Nephron (organoid): ENCODE data around the gene FEM1C.
A peak's percentile ranks its signal among the peaks of the same experiment; 100 is the strongest.

Source experiments
- H3K27ac Mint-ChIP-seq, 3 experiments: 2 replicates each; pipeline ENCODE4 v1.8.0; 2020; ENCODE audit warnings: mixed read lengths in 3 of 3, mild to moderate bottlenecking in 2 of 3, moderate library complexity in 1 of 3
- H3K27me3 Mint-ChIP-seq: 2 replicates; pipeline ENCODE4 v1.8.0; 2021; ENCODE audit warnings: low read depth, mild to moderate bottlenecking, moderate library complexity, mixed read lengths
- H3K36me3 Mint-ChIP-seq: 2 replicates; pipeline ENCODE4 v1.8.0; 2020; ENCODE audit warnings: low read depth, mixed read lengths
- H3K4me1 Mint-ChIP-seq: 2 replicates; pipeline ENCODE4 v1.8.0; 2020; ENCODE audit warnings: mixed read lengths
- H3K4me3 Mint-ChIP-seq, 3 experiments: 2 replicates each; pipeline ENCODE4 v1.8.0; 2020; ENCODE audit warnings: mild to moderate bottlenecking in 3 of 3, mixed read lengths in 3 of 3, moderate library complexity in 2 of 3
- H3K9me3 Mint-ChIP-seq: 2 replicates; pipeline ENCODE4 v1.8.0; 2020; ENCODE audit warnings: mixed read lengths
- CTCF ChIP-seq, 3 experiments: fragments of 200-600 bp; sonication (generic); IDR thresholded peaks; one replicate each; pipeline ENCODE4 v1.5.0; 2021; ENCODE audit warnings: antibody characterized with exemption in 3 of 3; ENCODE audit not compliant: unreplicated experiment in 3 of 3

The FEM1C gene

GRCh38 chr5:115544043-115544435 is 536 bp downstream of the FEM1C start:
- Mint-ChIP-seq H3K4me1 (peaks cover 39% of the 10 kb centered on the region), H3K27me3 (no peaks in the 10 kb centered on the region), H3K9me3 (peaks cover 8% of the 10 kb centered on the region), H3K36me3 (peaks cover 35% of the 10 kb centered on the region), H3K27ac (peak overlapping the region; percentile 99 to 100 (median 99)), H3K4me3 (peak overlapping the region; percentile 96 to 99 (median 97))
- no peak for TF ChIP-seq CTCF (IDR thresholded peaks at IDR 0.05; ENCODE audit: unreplicated experiment in 3 of 3)

- Mint-ChIP-seq H3K27ac (peak overlapping the region; percentile 99 to 100 (median 99)), H3K36me3 (peaks cover 40% of the 10 kb centered on the region), H3K9me3 (peaks cover 8% of the 10 kb centered on the region), H3K4me3 (peak overlapping the region; percentile 96 to 99 (median 97)), H3K27me3 (no peaks in the 10 kb centered on the region), H3K4me1 (peaks cover 45% of the 10 kb centered on the region)
- TF ChIP-seq CTCF (IDR thresholded peaks at IDR 0.05; ENCODE audit: unreplicated experiment in 3 of 3) = no peak
Observed at GRCh38 chr5:115543365-115544042, 1.1 kb downstream of the FEM1C start.

GRCh38 chr5:115542651-115543364 is 1.8 kb downstream of the FEM1C start:
- Mint-ChIP-seq H3K27me3 (no peaks in the 10 kb centered on the region), H3K9me3 (peaks cover 8% of the 10 kb centered on the region), H3K27ac (peak overlapping the region; percentile 99 to 100 (median 99)), H3K4me1 (peaks cover 51% of the 10 kb centered on the region), H3K36me3 (peaks cover 47% of the 10 kb centered on the region), H3K4me3 (peak overlapping the region; percentile 96 to 99 (median 97))
- no peak for TF ChIP-seq CTCF (IDR thresholded peaks at IDR 0.05; ENCODE audit: unreplicated experiment in 3 of 3)

GRCh38 chr5:115542086-115542485 is 2.5 kb downstream of the FEM1C start:
- Mint-ChIP-seq H3K27ac (peak overlapping the region; percentile 99 to 100 (median 99)), H3K4me1 (peaks cover 55% of the 10 kb centered on the region), H3K4me3 (peak overlapping the region; percentile 96 to 99 (median 97)), H3K9me3 (peaks cover 8% of the 10 kb centered on the region), H3K36me3 (peaks cover 55% of the 10 kb centered on the region), H3K27me3 (no peaks in the 10 kb centered on the region)
- no peak for TF ChIP-seq CTCF (IDR thresholded peaks at IDR 0.05; ENCODE audit: unreplicated experiment in 3 of 3)

GRCh38 chr5:115541611-115542010 is 3.0 kb downstream of the FEM1C start:
- Mint-ChIP-seq H3K9me3 (peaks cover 6% of the 10 kb centered on the region), H3K4me3 (peak overlapping the region; percentile 96 to 99 (median 97)), H3K27me3 (no peaks in the 10 kb centered on the region), H3K36me3 (peaks cover 59% of the 10 kb centered on the region), H3K4me1 (peaks cover 57% of the 10 kb centered on the region), H3K27ac (peak overlapping the region; percentile 38 to 99 (median 45))
- TF ChIP-seq CTCF (IDR thresholded peaks at IDR 0.05; ENCODE audit: unreplicated experiment in 3 of 3) = no peak
